ENCODE measurements around the gene KCNH4.
"Not testable (repeated sequence)": the region's sequence is repeated elsewhere in the genome, so short reads cannot be mapped to it uniquely, and the experiment has no call there.

Gene KCNH4

DNA sequence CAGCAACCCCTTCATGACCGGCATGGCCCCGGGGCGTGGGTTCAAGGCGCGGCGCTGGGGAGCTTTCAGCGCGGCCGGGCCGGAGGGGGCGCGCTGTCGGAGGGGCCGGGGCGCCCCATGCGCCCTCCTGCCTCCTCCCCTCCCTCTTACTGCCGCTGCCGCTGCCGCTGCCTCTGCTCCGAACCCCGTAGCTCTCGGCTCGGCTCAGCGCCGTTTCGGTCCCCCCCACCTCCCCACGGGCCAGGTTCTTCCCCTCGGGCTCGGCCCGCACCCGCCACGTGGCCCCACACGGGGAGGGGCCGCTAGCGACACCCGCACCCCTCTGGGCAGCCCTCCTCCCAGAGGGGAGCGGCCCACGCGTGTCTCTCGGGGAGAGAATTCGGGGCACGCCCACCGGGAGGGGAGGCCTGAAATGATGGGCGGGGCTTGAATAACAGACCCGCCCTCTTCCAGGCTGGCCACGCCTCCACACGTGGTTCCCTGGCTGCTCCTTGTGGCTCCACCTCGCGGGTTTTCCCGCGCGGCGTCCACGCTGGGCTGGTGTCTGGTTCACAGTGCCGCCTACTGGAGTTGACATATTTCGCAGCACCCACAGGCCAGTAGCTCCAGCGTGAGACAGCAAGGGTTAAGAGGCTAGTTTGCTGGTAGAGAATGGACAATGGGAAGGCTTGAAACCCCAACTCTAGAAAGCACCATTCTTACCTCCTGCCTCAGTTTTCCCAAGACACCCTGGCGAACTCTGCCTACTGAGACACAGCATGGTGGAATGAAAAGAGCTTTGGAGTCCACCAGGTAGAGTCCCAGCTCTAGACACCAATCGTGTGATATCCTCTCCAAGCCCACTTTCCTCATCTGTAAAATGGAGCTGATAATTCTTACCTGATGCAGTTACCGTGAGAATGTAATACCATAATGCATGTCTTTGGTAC is at the start of gene KCNH4:
Gene KCNH4, minus strand, starts transcription at position 221 of the 929 bp plus-strand sequence. Its CDS starts 197 bp downstream, at position 24.
- TF ChIP-seq JUND (IDR thresholded peaks at IDR 0.05; ENCODE audit: low read depth): no peak
- DNase-seq (ENCODE audit: low read depth in 1 of 2, low spot score in 1 of 2): peak; percentile 64 to 93
- in situ Hi-C loops (cut with HindIII; ENCODE audit: low pct_unique_long_range_greater_than_20kb, low sequenced_read_pairs): no loop called here

DNA sequence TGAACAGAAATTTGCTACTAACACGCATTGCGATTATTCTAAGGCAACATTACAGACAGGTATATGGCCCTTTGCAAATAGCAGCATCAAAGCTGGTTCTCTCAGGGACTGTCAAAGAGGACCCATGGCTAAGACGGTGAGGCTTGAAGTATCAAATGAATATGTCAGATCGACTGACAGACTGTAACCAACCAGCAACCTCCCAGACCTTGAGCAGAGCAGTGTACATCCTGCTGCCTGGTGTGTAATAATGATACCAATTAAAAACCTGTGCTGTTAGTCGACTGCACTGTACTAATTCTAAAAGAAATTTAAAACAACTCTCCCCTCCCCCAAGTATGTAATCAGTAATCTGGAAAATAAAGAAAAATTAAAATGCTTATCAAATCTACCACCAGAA is 49.3 kb upstream of the KCNH4 start:
- TF ChIP-seq JUND (IDR thresholded peaks at IDR 0.05; ENCODE audit: low read depth): no peak
- in situ Hi-C loops (cut with HindIII; ENCODE audit: low pct_unique_long_range_greater_than_20kb, low sequenced_read_pairs): no loop called here

DNA sequence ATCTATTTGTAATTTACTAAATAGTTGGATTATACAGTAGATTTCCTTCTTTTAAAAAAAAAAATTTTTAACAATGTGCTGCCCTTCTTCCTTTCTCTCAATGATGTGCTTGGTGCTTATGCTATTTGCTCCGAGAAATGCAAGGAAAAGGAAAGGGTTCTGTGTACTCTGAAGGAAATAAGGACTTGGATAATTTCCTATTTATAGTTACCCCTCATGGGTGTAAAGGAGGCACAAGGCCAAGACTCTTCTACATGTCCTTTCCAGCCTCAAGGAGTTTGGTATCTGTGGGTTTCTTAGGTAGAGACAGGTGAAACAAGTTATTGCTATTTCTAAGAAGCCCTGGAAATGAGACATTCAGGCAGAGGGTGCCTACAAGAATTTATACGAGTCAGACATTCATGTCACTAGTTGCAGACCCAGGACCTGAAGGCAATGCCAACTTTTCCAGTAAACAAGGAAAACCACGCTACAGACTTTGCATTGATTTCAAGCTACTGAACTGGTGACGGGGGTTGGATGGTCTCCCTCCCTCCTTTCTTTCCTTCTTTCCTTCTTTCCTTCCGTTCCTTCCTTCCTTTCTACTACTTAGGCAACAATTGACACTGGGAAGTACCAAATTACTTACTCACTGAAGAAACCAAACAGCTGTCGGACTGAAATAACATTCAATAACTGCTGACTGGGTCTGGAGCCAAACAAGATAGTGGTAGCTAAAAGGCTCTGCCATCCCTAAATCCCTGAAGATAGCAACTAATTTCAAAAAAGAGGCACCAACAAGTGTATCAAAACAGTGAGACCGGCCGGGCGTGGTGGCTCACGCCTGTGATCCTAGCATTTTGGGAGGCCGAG is 47.1 kb upstream of the KCNH4 start:
- TF ChIP-seq JUND (IDR thresholded peaks at IDR 0.05; ENCODE audit: low read depth): no peak
- in situ Hi-C loops (cut with HindIII; ENCODE audit: low pct_unique_long_range_greater_than_20kb, low sequenced_read_pairs): no loop called here
- no peak for DNase-seq (ENCODE audit: low read depth in 1 of 2, low spot score in 1 of 2)

More for the DNA sequence above, 49.3 kb upstream of the KCNH4 start:
- DNase-seq (ENCODE audit: low read depth in 1 of 2, low spot score in 1 of 2): no peak

DNA sequence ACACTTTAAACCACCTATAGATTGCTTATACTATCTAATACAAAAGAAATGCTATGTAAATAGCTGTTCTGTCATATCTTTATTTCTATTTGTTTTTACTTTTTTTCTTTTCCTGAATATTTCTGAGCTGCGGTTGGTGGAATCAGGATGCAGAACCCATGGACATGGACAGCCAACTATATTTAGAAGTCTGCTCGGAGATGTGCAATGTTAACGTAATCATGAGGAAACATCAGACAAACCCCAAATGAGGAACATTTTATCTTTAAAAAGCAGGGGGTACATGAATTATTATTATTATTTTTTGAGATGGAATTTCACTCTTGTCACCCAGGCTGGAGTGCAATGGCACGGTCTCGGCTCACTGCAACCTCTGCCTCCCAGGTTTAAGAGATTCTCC is 44.7 kb upstream of the KCNH4 start:
- in situ Hi-C loops (cut with HindIII; ENCODE audit: low pct_unique_long_range_greater_than_20kb, low sequenced_read_pairs): no loop called here
- no peak for TF ChIP-seq JUND (IDR thresholded peaks at IDR 0.05; ENCODE audit: low read depth)
- DNase-seq (ENCODE audit: low read depth in 1 of 2, low spot score in 1 of 2): no peak

DNA sequence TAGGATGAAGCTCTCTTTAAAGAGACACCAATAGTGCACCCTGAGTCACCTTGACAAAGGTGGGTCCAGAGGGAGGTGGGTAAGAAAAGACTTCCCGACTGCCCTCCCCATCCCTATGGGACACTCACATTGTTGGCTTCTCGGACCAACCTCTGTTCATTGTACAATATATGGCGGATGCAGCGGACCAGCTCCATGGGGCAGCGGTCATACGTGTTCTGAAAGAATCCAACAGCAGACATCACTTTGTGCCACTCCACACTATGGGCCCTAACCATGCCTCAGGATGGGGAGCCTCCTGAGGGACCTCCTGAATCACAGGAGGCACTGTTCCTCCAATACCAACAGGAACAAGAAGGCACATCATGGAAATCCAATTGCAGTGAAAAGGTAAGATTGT is 43.7 kb upstream of the KCNH4 start:
- TF ChIP-seq JUND (IDR thresholded peaks at IDR 0.05; ENCODE audit: low read depth): no peak
- in situ Hi-C loops (cut with HindIII; ENCODE audit: low pct_unique_long_range_greater_than_20kb, low sequenced_read_pairs): no loop called here
- DNase-seq (ENCODE audit: low read depth in 1 of 2, low spot score in 1 of 2): no peak

DNA sequence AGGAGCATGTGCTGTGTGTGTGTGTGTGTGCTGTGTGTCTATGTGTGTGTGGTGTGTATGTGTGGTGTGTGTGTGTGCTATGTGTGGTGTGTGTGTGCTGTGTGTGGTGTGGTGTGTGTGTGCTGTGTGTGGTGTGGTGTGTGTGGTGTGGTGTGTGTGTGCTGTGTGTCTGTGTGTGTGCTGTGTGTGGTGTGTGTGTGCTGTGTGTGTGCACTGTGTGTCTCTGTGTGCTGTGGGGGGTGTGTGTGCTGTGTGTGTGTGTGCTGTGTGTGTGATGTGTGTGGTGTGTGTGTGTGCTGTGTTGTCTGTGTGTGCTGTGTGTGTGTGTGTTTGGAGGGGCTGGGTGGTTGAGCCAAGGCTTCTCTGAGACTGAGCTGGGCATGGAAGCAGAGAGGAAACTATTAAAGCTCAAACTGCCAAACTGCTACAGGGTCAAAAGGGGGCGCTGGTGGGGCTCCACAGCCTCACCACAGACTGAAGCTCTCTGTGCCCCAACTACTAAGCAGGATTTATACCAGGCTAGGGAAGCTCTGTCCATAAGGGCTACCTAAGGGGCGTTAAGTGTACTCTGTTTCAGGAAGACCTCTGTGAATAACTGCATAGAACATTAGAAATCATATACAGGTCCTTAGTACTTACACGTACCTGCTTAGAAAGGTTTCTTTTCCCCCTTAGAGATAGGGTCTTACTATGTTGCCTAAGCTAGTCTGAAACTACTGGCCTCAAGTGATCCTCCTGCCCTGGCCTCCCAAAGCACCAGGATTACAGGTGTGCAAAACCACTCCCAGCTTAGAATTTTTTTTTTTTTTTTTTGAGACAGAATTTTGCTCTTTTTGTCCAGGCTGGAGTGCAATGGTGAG is 41.2 kb upstream of the KCNH4 start:
- no peak for TF ChIP-seq JUND (IDR thresholded peaks at IDR 0.05; ENCODE audit: low read depth)
- in situ Hi-C loops (cut with HindIII; ENCODE audit: low pct_unique_long_range_greater_than_20kb, low sequenced_read_pairs): no loop called here
- peak; percentile 39 to 63 for DNase-seq (ENCODE audit: low read depth in 1 of 2, low spot score in 1 of 2)

DNA sequence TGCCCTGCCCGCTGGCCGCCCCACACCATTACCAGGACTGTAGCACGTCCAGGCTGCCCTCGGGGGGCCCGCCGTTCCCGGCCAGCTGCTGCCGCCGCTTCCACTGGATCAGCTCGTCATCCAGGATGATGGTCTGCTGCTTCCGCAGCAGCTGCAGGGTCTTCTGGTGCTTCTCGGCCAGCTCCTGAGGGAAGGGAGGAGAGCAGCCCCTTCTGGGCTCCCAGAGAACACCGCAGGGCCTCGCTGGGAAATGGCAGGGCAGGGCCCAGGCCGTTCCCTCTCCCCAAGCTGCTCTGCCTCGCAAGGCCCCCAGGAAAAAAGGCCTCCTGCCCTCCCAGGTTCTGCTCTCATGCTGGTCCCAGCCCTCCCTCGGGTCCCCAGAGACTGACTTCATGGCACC is 38.3 kb upstream of the KCNH4 start:
- DNase-seq (ENCODE audit: low read depth in 1 of 2, low spot score in 1 of 2); in situ Hi-C loops (cut with HindIII; ENCODE audit: low pct_unique_long_range_greater_than_20kb, low sequenced_read_pairs): not testable (repeated sequence)

DNA sequence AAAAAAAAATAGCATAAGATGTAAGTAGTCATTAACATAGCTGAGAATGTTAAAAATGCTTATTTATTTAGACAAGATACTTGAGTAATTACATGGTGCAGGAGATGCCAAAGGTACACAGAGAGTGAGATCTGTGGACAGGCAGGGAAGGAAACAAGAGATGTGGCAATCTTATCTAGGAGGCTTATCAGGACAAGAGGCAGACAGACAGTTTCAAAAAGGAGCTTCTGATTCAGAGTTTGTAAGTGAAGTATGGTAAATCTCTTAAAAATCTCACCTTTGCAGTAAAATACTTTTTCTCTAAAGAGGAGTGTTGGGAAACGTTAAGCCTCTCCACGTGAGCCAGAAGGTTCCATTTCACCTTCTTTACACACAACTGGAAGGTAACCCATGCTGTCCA is 33.2 kb upstream of the KCNH4 start:
- in situ Hi-C loops (cut with HindIII; ENCODE audit: low pct_unique_long_range_greater_than_20kb, low sequenced_read_pairs): no loop called here
- no peak for DNase-seq (ENCODE audit: low read depth in 1 of 2, low spot score in 1 of 2)
- TF ChIP-seq JUND (IDR thresholded peaks at IDR 0.05; ENCODE audit: low read depth): no peak

DNA sequence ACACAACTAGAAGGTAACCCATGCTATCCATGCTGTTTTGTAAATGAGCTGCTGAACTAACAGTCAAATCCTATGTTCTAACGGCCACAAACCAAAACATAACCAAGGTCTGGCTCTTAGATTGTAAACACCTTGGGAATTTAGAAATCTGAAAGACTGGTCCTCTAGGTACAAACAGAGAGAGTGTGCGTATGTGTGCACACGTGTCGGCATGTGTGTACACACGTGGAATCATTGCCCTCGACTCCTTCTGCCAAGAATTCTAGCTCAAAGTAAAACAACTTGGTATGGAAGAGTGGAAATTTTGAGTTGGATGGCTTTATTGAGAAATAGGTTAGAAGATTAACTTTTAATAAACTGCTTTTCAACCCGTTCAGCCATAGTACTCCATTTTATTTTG is 31.4 kb upstream of the KCNH4 start:
- TF ChIP-seq JUND (IDR thresholded peaks at IDR 0.05; ENCODE audit: low read depth): no peak
- no peak for DNase-seq (ENCODE audit: low read depth in 1 of 2, low spot score in 1 of 2)
- in situ Hi-C loops (cut with HindIII; ENCODE audit: low pct_unique_long_range_greater_than_20kb, low sequenced_read_pairs): no loop called here

DNA sequence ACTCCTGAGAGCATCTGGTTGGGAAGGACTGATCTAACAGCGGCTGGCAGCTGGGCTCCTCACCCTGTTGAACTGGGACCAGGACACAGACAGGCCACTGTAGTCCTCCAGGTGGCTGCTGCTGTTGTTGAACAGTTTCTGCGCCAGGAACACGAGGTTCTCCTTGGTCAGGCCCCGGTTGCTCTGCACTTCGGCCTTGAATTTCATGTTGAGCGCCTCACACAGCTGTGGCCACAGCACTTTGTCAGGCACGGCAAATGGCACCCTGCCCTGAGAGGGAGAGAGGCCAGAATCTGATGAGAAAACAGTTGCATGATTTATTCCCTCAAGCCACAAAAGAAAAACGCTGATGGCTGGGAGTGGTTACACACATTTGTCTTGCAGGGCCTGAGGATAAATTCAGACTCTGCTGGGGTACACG is 31.0 kb upstream of the KCNH4 start:
- DNase-seq (ENCODE audit: low read depth in 1 of 2, low spot score in 1 of 2); in situ Hi-C loops (cut with HindIII; ENCODE audit: low pct_unique_long_range_greater_than_20kb, low sequenced_read_pairs): not testable (repeated sequence)

DNA sequence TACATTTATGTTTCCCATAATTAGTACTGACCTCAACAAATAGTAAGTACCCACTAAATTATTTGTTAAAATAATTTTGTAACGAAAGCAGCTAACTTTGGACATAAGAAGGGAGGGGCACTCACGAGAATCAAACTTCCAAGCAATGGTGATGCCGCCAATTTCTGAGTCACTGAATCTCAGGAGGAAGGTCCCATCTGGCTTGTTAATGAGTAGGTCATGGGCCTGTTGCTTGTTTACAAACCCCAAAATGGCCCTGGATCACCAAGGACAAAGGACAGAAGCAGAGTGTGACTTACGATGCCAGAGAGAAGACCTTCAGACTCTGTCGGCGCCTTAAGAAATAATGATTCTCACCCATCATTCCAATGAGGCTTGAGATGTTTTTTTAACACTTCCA is 29.1 kb upstream of the KCNH4 start:
- DNase-seq (ENCODE audit: low read depth in 1 of 2, low spot score in 1 of 2): no peak
- no peak for TF ChIP-seq JUND (IDR thresholded peaks at IDR 0.05; ENCODE audit: low read depth)
- in situ Hi-C loops (cut with HindIII; ENCODE audit: low pct_unique_long_range_greater_than_20kb, low sequenced_read_pairs): no loop called here

DNA sequence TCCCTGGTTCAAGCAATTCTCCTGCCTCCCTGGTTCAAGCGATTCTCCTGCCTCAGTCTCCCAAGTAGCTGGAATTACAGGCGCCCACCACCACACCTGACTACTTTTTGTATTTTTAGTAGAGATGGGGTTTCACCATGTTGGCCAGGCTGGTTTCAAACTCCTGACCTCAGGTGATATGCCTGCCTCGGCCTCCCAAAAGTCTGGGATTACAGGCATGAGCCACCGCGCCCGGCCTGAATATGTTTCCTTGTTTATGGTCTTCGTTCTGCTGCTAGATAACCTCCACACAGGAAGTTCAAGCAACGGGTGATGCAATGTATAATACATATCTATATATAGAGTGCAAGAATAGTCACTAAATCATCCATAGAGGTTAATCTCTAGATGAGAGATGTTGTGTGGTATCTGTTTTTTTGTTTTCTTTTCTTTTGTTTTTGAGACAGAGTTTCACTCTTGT is 25.2 kb upstream of the KCNH4 start:
- DNase-seq (ENCODE audit: low read depth in 1 of 2, low spot score in 1 of 2); in situ Hi-C loops (cut with HindIII; ENCODE audit: low pct_unique_long_range_greater_than_20kb, low sequenced_read_pairs): not testable (repeated sequence)
